Measurements from ENCODE around the gene USP32.
"Not testable (repeated sequence)": the region's sequence is repeated elsewhere in the genome, so short reads cannot be mapped to it uniquely, and the experiment has no call there.

The USP32 gene

GRCh38 chr17:60348616-60349015, 43.3 kb downstream of the USP32 start:
- no peak overlapping the region for H3K4me3 ChIP-seq (replicated peaks; ENCODE audit: low read depth, low read length)
- TF ChIP-seq, protein P1, sequence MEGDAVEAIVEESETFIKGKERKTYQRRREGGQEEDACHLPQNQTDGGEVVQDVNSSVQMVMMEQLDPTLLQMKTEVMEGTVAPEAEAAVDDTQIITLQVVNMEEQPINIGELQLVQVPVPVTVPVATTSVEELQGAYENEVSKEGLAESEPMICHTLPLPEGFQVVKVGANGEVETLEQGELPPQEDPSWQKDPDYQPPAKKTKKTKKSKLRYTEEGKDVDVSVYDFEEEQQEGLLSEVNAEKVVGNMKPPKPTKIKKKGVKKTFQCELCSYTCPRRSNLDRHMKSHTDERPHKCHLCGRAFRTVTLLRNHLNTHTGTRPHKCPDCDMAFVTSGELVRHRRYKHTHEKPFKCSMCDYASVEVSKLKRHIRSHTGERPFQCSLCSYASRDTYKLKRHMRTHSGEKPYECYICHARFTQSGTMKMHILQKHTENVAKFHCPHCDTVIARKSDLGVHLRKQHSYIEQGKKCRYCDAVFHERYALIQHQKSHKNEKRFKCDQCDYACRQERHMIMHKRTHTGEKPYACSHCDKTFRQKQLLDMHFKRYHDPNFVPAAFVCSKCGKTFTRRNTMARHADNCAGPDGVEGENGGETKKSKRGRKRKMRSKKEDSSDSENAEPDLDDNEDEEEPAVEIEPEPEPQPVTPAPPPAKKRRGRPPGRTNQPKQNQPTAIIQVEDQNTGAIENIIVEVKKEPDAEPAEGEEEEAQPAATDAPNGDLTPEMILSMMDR (IDR thresholded peaks at IDR 0.05; ENCODE audit: low read length, missing control alignments) = no peak

DNA sequence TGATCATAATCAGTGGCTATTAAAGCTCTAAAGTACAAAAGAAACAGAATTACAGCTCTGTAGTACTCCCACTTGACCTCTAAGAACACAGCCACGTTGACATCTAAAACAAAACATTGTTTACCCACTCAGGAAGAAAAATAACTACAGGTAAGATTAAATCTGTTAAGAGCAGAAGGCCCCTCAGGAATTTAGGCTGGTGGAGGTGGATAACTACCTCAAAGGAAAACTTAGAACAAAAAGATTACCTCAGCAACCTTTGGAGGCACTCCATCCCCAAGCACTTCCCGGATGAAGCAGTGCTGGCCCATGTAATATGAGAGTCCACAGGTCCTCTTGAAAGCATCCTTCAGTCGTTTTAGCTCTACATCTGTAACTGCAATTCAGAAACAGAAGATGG, 46.7 kb downstream of the USP32 start:
- TF ChIP-seq, protein P1 (IDR thresholded peaks at IDR 0.05; ENCODE audit: low read length, missing control alignments) = no peak
- DNase-seq (ENCODE audit: low read depth) = no peak
- H3K4me3 ChIP-seq (replicated peaks; ENCODE audit: low read depth, low read length) = no peak overlapping the region

More at GRCh38 chr17:60348616-60349015, 43.3 kb downstream of the USP32 start:
- DNase-seq (ENCODE audit: low read depth) = no peak

DNA sequence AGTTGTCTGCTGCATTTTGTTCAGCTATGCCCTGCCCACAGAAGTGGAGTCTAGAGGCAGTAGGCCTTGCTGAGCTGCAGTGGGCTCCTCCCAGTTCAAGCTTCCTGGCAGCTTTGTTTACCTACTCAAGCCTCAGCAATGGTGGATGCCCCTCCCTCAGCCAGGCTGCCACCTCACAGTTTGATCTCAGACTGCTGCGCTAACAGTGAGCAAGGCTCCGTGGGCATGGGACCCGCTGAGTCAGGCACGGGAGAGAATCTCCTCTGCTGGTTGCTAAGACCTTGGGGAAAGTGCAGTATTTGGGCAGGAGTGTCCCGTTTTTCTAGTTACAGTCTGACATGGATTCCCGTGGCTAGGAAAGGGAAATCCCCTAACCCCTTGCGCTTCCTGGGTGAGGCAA, 49.4 kb downstream of the USP32 start:
- H3K4me3 ChIP-seq (replicated peaks; ENCODE audit: low read depth, low read length); DNase-seq (ENCODE audit: low read depth): not testable (repeated sequence)

GRCh38 chr17:60335289-60335688, 56.6 kb downstream of the USP32 start:
- no peak for DNase-seq (ENCODE audit: low read depth)
- TF ChIP-seq, protein P1 (IDR thresholded peaks at IDR 0.05; ENCODE audit: low read length, missing control alignments) = no peak
- no peak overlapping the region for H3K4me3 ChIP-seq (replicated peaks; ENCODE audit: low read depth, low read length)

DNA sequence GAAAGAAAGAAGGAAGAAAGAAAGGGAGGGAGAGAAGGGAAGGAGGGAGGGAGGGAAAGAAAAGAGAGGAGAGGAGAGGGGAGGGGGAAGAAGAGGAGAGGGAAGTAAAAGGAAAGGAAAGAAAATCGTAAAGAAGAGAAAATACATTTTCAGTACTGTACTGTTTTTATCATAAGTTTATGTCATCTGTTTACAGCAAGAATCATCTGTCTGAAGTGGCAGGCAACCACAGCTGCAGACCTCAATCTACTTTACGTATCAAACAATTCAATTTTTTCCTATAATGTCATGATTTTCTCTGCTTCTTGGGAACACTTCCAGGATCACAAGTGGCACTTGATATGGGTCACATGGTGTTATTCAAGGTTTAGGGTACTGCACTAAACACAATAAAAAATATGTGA, 58.3 kb downstream of the USP32 start:
- no peak for DNase-seq (ENCODE audit: low read depth)
- no peak overlapping the region for H3K4me3 ChIP-seq (replicated peaks; ENCODE audit: low read depth, low read length)
- TF ChIP-seq, protein P1 (IDR thresholded peaks at IDR 0.05; ENCODE audit: low read length, missing control alignments) = no peak

DNA sequence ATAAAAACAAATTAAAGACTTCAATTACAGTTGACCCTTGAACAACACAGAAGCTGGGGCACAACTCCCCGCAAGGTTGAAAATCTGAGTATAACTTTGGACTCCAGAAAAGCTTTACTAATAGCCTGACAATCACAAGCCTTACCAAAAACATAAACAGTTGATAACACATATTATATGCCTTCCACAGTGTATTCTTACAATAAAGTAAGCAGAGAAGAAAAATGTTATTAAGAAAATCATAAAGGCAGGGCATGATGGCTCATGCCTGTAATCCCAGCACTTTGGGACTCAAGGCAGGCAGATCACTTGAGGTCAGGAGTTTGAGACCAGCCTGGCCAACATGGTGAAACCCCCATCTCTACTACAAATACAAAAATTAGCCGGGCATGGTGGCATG, 58.9 kb downstream of the USP32 start:
- DNase-seq (ENCODE audit: low read depth); H3K4me3 ChIP-seq (replicated peaks; ENCODE audit: low read depth, low read length): not testable (repeated sequence)

DNA sequence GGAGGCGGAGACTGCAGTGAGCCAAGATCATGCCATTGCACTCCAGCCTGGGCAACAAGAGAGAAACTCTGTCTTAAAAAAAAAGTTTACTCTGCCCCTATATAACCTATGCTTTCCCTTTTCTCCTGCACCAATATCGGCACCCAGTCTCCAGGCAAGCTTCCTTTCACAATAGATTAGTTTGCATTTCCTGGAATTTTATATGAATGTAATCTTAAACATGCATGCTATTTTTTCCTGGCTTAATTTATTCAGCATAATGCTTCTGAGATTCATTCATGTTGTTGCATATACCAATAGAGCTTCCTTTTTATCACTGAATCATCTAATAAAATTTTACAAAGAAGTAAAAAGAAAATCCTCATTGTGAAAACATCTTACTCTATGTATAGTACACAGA, 59.4 kb downstream of the USP32 start:
- peak; percentile 27 for DNase-seq (ENCODE audit: low read depth)
- TF ChIP-seq, protein P1 (IDR thresholded peaks at IDR 0.05; ENCODE audit: low read length, missing control alignments) = no peak
- no peak overlapping the region for H3K4me3 ChIP-seq (replicated peaks; ENCODE audit: low read depth, low read length)

- DNase-seq (ENCODE audit: low read depth) = peak; percentile 54
- TF ChIP-seq, protein P1 (IDR thresholded peaks at IDR 0.05; ENCODE audit: low read length, missing control alignments) = no peak
- no peak overlapping the region for H3K4me3 ChIP-seq (replicated peaks; ENCODE audit: low read depth, low read length)
Measured at GRCh38 chr17:60330731-60331130, 61.2 kb downstream of the USP32 start.
